ENCODE data around the gene SELENON.

SELENON gene

GRCh38 chr1:25771221-25772114, 28.5 kb upstream of the SELENON start:
- DNase-seq = no peak

GRCh38 chr1:25772164-25772563, 27.8 kb upstream of the SELENON start:
- no peak for DNase-seq

GRCh38 chr1:25772692-25773245, 27.2 kb upstream of the SELENON start:
- DNase-seq = no peak

DNA sequence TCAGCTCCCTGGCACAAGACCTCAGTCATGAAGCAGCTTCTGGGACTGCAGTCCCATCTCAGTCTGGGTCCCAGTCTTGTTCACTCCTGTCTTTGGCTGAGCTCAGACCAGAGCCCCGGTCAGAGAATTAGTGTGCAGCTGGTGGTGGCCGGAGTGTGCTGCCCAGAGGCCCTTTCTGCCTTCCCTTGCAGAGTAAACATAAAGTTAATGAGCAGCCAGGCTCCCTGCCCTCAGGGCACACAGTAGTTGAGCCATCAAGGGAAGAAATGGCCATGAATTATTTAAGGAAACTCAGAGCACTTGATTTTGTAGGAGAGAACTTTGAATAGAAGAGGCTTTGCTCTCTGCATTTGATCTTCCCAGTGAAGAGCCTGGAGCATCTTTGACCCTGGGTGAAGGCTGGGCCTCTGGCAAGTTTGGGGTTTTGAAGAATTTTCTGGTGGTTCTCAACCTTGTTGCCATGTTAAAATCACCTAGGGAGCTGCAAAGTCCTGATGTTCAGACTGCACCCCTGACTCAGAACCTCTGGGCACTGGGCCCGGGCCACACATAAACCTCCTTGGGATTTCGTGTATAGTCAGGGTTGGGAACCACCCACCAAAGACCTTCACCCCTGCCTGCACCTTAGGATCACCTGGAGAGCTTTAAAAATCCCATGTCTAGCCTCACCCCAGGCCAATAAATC, 26.4 kb upstream of the SELENON start:
- DNase-seq = no peak

DNA sequence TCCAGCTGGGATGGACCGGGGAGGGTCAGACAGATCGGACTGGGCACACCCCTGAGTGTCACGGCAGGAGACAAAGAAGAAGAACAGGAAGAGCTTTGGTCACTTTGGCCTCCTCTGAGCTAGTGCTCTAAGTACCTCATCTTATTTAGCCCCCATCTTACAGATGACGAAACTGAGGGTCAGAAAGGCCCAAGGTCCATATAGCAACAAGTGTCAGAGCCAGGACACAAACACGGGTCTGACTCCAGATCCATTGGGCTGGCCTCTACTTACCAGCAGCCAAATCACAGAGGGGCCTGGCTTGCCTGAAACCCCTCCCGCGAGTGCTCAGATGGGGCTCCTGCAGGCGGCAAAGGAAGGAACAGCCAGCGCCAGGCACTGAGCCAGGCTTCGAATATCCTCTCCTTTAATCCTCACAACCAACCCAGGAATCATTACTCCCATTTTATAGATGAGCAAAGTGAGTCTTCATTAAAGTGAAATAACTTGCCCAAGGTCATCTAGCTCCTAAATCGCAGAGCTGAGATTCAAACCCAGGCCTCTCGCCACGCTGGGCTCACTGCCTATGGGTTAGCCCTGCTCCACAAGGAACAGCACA, 25.7 kb upstream of the SELENON start:
- DNase-seq = no peak

- no peak for DNase-seq
Measured at GRCh38 chr1:25774921-25775771, 24.8 kb upstream of the SELENON start.

DNA sequence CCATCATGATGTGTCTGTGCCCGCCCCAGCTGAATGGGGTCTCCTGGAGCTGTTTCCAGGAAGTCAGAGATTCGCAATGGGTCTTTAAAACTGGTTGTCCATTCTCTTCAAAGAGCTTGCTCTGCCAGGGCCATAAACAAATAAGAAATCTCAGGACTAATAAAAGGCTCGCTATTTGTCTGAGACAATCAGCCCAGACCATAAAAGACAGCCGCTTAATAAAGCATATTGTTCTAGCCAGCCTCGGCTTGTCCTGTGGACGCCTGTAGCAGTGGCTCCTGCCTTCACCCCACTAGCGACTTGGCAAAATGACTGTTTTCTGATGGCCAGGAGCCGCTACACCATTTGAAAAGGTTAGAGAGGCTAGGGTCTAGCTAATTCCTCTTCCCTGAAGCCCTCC, 20.6 kb upstream of the SELENON start:
- no peak for DNase-seq

DNA sequence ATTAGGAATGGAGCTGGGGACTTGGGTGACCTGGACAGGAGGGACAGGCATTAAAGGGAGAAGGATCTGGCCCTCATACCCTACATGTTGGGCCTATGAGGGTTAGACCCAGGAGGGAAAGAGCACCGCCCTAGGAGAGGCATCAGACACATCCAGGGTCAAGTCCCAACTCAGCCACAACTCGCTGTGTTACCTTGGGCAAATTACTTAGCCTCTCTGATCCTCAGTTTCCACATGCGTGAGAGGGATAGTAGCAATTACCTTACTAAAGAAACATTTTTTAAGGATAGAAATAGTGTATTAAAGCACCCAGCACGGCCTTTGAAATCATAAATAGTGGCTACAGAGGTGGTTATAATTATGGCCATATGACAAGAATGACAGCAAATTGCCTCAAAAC, 20.1 kb upstream of the SELENON start:
- no peak for DNase-seq

DNA sequence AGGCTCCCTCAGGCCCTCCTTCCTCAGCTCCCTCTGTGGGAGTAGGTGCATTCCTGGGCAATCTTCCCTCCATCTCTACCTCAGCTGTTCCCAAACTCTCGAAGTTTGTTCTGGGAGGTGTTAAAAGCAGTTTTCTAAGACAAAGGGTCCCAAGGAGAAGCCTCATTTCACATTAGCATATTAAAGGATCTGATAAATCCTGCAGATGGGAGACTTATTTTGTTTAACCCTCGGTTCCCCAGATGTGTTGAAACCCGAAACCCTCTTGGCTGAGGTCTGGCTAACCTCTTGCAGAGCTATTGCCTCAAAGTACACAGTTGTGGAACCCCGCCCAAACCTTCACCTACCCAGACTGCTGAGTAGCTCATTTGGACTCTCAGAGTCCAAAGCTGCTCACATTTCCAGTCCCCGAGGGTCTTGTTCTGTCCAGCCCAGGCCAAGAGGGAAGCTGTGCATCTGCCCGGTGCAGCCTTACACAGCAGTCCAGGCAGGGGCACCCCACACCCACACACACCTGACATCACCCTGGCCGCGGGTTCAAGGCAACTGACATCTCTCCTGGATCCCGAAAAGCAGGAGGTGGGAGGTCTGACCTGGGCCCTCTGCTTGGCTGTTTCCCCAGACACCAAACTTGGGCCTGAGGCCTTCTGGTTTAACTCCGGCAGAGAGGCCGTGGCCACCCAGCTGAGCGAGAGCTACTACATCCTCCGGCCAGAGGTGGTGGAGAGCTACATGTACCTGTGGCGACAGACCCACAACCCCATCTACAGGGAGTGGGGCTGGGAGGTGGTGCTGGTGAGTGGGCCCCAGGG, 19.5 kb upstream of the SELENON start:
- DNase-seq = no peak

- DNase-seq = no peak
Measured at GRCh38 chr1:25781130-25781433, 18.9 kb upstream of the SELENON start.

DNA sequence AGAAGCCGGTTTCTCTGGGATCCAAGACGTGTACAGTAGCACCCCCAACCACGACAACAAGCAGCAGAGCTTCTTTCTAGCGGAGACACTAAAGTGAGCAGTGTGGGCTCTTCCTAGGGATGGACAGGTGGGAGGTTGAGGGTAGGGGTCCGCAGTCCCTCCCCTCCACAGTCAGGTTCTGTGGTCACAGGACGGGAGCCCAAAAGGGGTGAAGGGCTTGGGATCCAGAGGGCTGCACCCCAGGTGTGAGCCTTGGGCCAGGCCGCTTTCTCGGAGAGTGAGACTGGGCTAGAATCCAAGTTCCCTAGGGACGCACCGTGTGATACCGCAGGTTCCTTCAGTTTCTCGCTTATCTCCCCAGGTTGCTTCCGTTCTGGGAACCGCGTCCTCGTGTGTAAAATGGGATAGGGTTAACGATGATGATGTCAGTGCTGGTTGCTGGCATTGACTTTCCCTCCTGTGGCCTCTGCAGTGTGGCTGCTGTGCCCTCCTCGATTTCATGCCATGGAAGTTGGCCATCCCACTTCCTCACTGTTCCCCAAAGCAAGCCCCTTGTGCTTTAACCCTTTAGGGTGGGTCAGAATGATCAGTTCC, 17.3 kb upstream of the SELENON start:
- DNase-seq = no peak

GRCh38 chr1:25784575-25785051, 15.4 kb upstream of the SELENON start:
- DNase-seq = no peak

- DNase-seq = no peak
Measured at GRCh38 chr1:25785333-25786067, 14.5 kb upstream of the SELENON start.

DNA sequence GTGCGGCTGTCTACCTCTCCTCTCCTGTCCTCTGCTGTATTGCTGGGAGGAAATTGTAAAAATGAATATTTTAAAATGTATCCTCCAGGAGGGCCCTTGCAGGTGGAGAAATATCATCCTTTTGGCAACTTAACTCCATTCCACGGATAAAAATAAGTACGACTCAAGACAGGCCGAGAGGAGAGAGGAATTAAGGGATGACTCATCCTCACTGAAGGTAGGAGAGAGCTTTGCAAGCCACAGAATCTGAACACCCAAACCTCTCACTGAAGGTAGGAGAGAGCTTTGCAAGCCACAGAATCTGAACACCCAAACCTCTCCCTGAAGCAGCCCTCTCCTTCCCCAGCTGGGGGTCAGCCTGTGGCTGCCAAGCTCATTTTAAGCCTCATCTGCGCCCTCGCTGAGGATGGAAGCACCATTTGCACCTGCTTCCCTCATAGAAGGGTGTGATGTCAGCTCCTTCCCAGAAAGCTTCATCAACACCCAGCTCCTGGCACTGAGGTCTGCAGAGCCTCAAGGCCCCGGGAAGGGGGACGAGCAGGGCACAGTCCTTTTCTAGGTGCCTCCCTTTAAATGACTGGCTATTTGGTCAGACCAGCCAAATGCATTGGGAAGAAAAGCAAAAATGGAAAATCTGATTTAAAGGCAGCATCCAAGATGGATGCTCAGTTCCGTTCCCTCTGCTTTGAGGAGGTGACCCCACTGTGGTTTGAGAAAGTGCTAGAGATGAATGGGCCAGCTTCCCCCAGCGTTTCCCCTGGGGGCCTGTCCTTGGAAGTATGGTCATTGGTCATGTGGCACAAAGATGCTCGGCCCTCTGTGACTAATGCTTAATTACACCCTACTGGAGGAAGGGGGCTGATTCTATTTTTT, 12.9 kb upstream of the SELENON start:
- no peak for DNase-seq

DNA sequence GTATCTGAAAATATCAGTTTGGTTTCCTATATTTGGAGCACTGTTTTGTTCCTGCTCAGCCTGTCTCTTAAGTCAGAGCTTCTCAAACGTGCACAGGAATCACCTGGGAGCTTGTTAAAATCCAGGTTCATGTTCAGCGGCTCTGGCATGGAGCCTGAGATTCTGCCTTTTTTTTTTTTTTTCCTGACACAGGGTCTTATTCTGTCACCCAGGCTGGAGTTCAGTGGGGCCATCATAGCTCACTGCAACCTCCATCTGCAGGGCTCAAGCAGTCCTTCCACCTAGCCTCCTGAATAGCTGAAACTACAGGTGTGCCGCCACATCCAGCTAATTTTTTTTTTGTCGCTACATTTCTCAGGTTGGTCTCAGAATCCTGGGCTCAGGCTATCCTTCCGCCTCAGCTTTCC, 12.2 kb upstream of the SELENON start:
- DNase-seq = no peak

- DNase-seq = no peak
Measured at GRCh38 chr1:25790472-25790871, 9.5 kb upstream of the SELENON start.

DNA sequence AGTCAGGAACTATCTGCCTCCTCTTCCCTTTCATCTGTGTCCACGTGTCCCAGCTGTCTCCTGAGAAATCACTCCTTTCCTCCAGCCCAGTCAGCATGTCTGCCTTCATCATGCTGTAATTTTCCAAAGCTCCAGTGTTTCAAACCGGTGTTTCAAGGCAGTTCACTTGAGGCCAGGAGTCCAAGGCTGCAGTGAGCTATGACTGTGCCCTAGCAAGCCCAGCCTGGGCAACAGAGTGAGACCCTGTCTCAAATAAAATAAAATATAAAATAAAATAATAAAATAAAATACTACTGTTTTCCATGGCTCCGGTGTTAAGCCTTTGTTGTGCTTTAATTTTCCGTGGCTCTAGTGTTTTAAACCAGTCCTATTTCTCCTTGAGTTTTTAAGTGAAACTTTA, 7.9 kb upstream of the SELENON start:
- no peak for DNase-seq

GRCh38 chr1:25793585-25794170, 6.3 kb upstream of the SELENON start:
- DNase-seq = no peak

DNA sequence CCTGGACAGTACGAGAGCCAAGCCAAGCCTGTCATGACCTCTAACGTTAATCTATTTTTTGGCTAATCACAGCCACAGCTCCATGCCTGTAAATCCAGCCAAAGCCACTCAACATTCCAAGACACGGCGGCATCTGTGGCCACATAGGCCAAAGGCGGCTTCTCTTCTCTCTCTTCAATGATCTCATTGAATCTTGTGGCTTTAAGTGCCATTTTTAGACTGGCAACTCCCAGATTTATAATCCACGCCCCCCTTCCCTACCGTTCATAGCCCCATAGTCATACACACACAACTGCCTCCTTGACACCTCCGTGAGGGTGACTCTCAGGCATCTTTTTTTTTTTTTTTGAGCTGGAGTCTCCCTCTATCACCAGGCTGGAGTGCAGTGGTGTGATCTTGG, 5.7 kb upstream of the SELENON start:
- DNase-seq = no peak

Data from NCI-H1436 treated with DMSO at 0.1 percent for 48 hours (cell line).